Lung (tissue), 12 donors: Measurements from ENCODE around the gene KLHDC7B. TPM values are rescaled to one million over a fixed set of nuclear protein-coding genes. Genes with fewer than 3 reads are reported as not detected.
"Not testable (repeated sequence)": the region's sequence is repeated elsewhere in the genome, so short reads cannot be mapped to it uniquely, and the experiment has no call there.

Experiments used
- ATAC-seq: fragments of 200-7000 bp; cut with Tn5 transposase; one replicate; pipeline ENCODE4 v1.9.1; 2020; ENCODE audit warnings: moderate number of reproducible peaks; ENCODE audit not compliant: insufficient read depth, low FRiP score
- DNase-seq, 3 donors: peaks; one replicate each; pipeline ENCODE4 v3.0.0-alpha.2; 2013 to 2017
- H3K27ac ChIP-seq, 2 donors: one replicate each; pipeline ENCODE4 v1.5.1; 2013; ENCODE audit warnings: mild to moderate bottlenecking in 2 of 2, moderate library complexity in 2 of 2, control low read depth in 1 of 2, inconsistent platforms in 1 of 2, low read depth in 1 of 2, low read length in 1 of 2
- H3K27me3 ChIP-seq, 3 donors: one replicate each; pipeline ENCODE4 v1.5.1; 2013; ENCODE audit warnings: low read length in 2 of 3; ENCODE audit not compliant: control insufficient read depth in 3 of 3, insufficient read depth in 3 of 3
- H3K36me3 ChIP-seq, 4 donors: one replicate each; pipeline ENCODE4 v1.5.1; 2013; ENCODE audit warnings: low read length in 4 of 4, mild to moderate bottlenecking in 1 of 4, moderate library complexity in 1 of 4; ENCODE audit not compliant: control insufficient read depth in 4 of 4, insufficient read depth in 4 of 4
- H3K4me1 ChIP-seq, 5 donors: one replicate each; pipeline ENCODE4 v1.5.1; 2013; ENCODE audit warnings: low read length in 5 of 5, mild to moderate bottlenecking in 2 of 5, moderate library complexity in 1 of 5; ENCODE audit not compliant: control insufficient read depth in 5 of 5, insufficient read depth in 5 of 5
- H3K4me3 ChIP-seq: one replicate; pipeline ENCODE4 v1.5.1; 2013; ENCODE audit warnings: mild to moderate bottlenecking, control low read depth, moderate library complexity
- H3K9ac ChIP-seq, 2 donors: one replicate each; pipeline ENCODE4 v1.5.1; 2013; ENCODE audit warnings: low read length in 2 of 2, control low read depth in 1 of 2; ENCODE audit not compliant: insufficient read depth in 1 of 2
- H3K9me3 ChIP-seq, 4 donors: one replicate each; pipeline ENCODE4 v1.5.1; 2013; ENCODE audit warnings: low read length in 3 of 4, mild to moderate bottlenecking in 1 of 4, moderate library complexity in 1 of 4; ENCODE audit not compliant: control insufficient read depth in 4 of 4, insufficient read depth in 3 of 4
- WGBS, 2 donors: extraction: QIAGEN DNeasy Blood & Tissue Kit; methylation state at CpG; one replicate each; pipeline ENCODE4 v1.1.7; 2013; 5-methylcytosine and 5-hydroxymethylcytosine counted together
- polyA plus RNA-seq, 2 donors: library from polyadenylated mRNA; stranded (reverse); fragments of 200-250 nt; gene quantifications; one replicate each; pipeline ENCODE4 v1.2.1, GENCODE V29; 2013
- total RNA-seq, 2 donors: library from RNA; depleted of rRNA in 1 of 2; stranded (reverse); fragments of >200 nt in 1 of 2; gene quantifications; one replicate each; pipeline ENCODE4 v1.2.1, GENCODE V29; 2014 to 2021
- TF ChIP-seq, protein P1 (sequence below): IDR thresholded peaks from 2 replicates; pipeline ENCODE4 v1.5.1; 2012; ENCODE audit warnings: mild to moderate bottlenecking; ENCODE audit errors: control extremely low read depth, extremely low read depth
- donor health status: control.
- donor health status: control.
- donor health status: Bipolar disorder and iron deficiency.
- donor health status: healthy.
- donor health status: DM: yes; HTN: yes; CAD: no.

KLHDC7B gene
- total and polyA plus RNA-seq, 4 donors: 0.39 to 1.6 (median 0.95) TPM

DNA sequence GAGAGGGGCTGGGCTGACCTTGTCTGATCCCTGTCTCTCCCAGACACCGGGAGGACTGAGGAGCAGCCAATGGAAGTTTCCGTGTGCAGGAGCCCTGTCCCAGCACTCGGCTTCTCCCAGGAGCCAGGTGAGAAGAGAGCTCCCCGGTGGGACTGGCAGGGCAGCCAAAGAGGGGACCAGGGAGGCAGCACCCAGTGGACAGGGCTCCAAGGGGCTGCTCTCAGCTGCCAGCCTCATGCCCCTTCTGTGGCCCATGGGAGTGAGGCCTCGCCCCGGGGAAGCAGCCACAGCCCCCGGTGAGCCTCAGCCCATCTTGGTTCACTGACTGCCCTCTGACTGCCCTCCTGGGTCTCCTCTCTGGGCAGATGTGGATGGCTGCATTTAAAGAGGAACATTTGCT lies 27.1 kb upstream of the KLHDC7B start:
- DNase-seq (no peak), ATAC-seq (no peak)
- Histone ChIP-seq H3K27ac (no peak overlapping the region), H3K9ac (no peak overlapping the region), H3K36me3 (peaks cover 0 to 57% (median 23%) of the 10 kb centered on the region in 4 donors), H3K9me3 (no peaks in the 10 kb centered on the region), H3K4me3 (no peak overlapping the region), H3K4me1 (no peaks in the 10 kb centered on the region), H3K27me3 (no peaks in the 10 kb centered on the region)
- WGBS, 2 donors: 95 to 99% methylated on average over 7 of the region's 7 CpGs
- TF ChIP-seq, protein P1, sequence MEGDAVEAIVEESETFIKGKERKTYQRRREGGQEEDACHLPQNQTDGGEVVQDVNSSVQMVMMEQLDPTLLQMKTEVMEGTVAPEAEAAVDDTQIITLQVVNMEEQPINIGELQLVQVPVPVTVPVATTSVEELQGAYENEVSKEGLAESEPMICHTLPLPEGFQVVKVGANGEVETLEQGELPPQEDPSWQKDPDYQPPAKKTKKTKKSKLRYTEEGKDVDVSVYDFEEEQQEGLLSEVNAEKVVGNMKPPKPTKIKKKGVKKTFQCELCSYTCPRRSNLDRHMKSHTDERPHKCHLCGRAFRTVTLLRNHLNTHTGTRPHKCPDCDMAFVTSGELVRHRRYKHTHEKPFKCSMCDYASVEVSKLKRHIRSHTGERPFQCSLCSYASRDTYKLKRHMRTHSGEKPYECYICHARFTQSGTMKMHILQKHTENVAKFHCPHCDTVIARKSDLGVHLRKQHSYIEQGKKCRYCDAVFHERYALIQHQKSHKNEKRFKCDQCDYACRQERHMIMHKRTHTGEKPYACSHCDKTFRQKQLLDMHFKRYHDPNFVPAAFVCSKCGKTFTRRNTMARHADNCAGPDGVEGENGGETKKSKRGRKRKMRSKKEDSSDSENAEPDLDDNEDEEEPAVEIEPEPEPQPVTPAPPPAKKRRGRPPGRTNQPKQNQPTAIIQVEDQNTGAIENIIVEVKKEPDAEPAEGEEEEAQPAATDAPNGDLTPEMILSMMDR: no peak

DNA sequence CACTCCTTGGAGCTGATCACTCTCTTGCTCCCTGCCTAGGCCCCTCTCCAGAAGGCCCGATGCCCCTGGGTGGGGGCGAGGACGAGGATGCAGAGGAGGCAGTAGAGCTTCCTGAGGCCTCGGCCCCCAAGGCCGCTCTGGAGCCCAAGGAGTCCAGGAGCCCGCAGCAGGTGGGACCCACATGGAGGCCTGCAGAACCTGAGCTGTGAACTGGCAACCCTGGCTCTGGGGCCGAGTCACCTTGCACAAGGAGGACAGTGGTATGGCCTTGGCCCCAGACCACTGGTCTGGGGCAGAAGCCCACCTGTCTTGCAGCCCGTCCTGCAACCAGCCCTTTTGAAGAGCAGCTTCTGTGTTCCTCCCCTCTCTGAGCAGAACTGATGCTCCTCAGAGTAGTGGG lies 26.5 kb upstream of the KLHDC7B start:
- H3K4me3 ChIP-seq: no peak overlapping the region
- no peak overlapping the region for H3K9ac ChIP-seq
- H3K36me3 ChIP-seq: peaks cover 0 to 60% (median 27%) of the 10 kb centered on the region in 4 donors
- H3K9me3 ChIP-seq: no peaks in the 10 kb centered on the region
- ATAC-seq: no peak
- no peak overlapping the region for H3K27ac ChIP-seq
- DNase-seq: no peak
- peaks cover 0 to under 1% (median 0%) of the 10 kb centered on the region in 5 donors for H3K4me1 ChIP-seq
- TF ChIP-seq, protein P1: no peak
- H3K27me3 ChIP-seq: no peaks in the 10 kb centered on the region
- 96 to 98% methylated on average over 8 of the region's 8 CpGs for WGBS, 2 donors

DNA sequence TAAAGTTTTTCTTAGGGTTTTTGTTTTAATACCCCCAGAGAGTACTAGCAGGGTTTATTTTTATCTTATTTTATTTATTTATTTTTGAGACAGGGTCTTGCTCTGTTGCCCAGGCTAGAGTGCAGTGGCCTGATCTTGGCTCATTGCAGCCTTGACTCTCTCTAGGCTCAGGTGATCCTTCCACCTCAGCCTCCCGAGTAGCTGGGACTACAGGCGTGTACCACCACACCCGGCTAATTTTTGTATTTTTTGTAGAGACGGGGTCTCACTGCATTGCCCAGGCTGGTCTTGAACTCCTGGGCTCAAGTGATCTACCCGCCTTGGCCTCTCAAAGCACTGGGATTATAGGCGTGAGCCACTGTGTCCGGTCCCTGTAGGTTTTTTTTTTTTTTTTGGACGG lies 25.5 kb upstream of the KLHDC7B start:
- DNase-seq, H3K9me3 ChIP-seq, H3K9ac ChIP-seq, H3K27me3 ChIP-seq, ATAC-seq, H3K27ac ChIP-seq, H3K4me3 ChIP-seq: not testable (repeated sequence)
- Histone ChIP-seq H3K4me1 (peaks cover 0 to 11% (median 4%) of the 10 kb centered on the region in 5 donors), H3K36me3 (peaks cover 0 to 60% (median 27%) of the 10 kb centered on the region in 4 donors)
- 96 to 97% methylated on average over 8 of the region's 8 CpGs for WGBS, 2 donors

DNA sequence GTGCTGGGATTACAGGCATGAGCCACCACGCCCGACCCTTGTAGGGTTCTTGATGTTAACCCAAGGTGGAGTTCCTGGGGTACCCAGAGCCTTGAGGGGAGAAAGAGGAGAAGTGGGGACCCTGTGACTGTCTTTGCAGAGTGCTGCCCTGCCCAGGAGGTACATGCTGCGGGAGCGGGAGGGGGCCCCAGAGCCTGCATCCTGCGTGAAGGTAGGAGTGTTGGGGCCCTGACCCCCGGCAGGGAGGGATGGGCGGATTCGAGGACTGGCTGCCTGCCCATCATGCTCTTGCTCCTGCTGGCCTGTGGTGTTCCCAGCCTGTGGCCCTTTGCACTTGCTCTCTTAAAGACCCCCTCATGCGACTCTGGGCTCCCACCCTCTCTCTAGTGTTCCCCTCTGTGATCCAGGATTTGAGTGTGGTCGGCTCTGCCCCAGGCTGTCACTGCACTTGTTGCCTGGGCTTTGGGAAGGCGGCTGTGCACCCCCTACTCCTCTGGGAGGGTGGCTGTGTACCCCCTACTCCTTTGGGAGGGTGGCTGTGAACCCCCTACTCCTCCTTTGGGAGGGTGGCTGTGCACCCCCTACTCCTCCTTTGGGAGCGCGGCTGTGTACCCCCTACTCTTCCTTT lies 24.8 kb upstream of the KLHDC7B start:
- Histone ChIP-seq H3K4me1 (peaks cover 0 to 11% (median 4%) of the 10 kb centered on the region in 5 donors), H3K4me3 (no peak overlapping the region), H3K36me3 (peaks cover 0 to 60% (median 27%) of the 10 kb centered on the region in 4 donors), H3K27me3 (no peaks in the 10 kb centered on the region), H3K27ac (no peak overlapping the region), H3K9me3 (no peaks in the 10 kb centered on the region), H3K9ac (no peak overlapping the region)
- DNase-seq (no peak), ATAC-seq (no peak)
- TF ChIP-seq, protein P1: no peak
- WGBS, 2 donors: 96 to 97% methylated on average over 13 of the region's 13 CpGs
